Neural crest cell (in vitro differentiated cells): ENCODE results near the gene RAE1. TPM values are rescaled to one million over a fixed set of nuclear protein-coding genes. Genes with fewer than 3 reads are reported as not detected.

Experiments
- DNase-seq: peaks from one replicate; pipeline ENCODE4 v3.0.0; 2021; ENCODE audit warnings: low read depth, mixed read lengths, low spot score
- H3K27ac Mint-ChIP-seq: one replicate; pipeline ENCODE4 v1.8.0; 2021; ENCODE audit warnings: mild to moderate bottlenecking, mixed read lengths; ENCODE audit not compliant: unreplicated experiment
- H3K27me3 Mint-ChIP-seq: 2 replicates; pipeline ENCODE4 v1.8.0; 2021; ENCODE audit warnings: low read depth, mild to moderate bottlenecking, mixed read lengths
- H3K36me3 Mint-ChIP-seq: 2 replicates; pipeline ENCODE4 v1.8.0; 2021; ENCODE audit warnings: low read depth, mild to moderate bottlenecking, mixed read lengths
- H3K4me1 Mint-ChIP-seq: 2 replicates; pipeline ENCODE4 v1.8.0; 2021; ENCODE audit warnings: mixed read lengths
- H3K4me3 Mint-ChIP-seq: one replicate; pipeline ENCODE4 v1.8.0; 2021; ENCODE audit warnings: mild to moderate bottlenecking, mixed read lengths
- H3K9me3 Mint-ChIP-seq: 2 replicates; pipeline ENCODE4 v1.8.0; 2021; ENCODE audit warnings: mixed read lengths
- CTCF ChIP-seq: fragments of 200-600 bp; sonication (generic); conservative IDR thresholded peaks from 2 replicates; pipeline ENCODE4 v1.5.0; 2021; ENCODE audit warnings: antibody characterized with exemption, mild to moderate bottlenecking
- total RNA-seq: library from RNA; stranded (reverse); gene quantifications from 2 replicates; pipeline ENCODE4 v1.2.1, GENCODE V29; 2021

Gene RAE1
- total RNA-seq, 1 donor from 2014 or later, result 57.0 TPM

GRCh38 chr20:57378646-57379262 lies 27.7 kb downstream of the RAE1 start:
- peaks cover 13% of the 10 kb centered on the region for H3K36me3 Mint-ChIP-seq
- H3K9me3 Mint-ChIP-seq, result no peaks in the 10 kb centered on the region
- TF ChIP-seq CTCF, result no peak
- H3K27ac Mint-ChIP-seq, result no peak overlapping the region
- H3K4me3 Mint-ChIP-seq, result no peak overlapping the region
- no peaks in the 10 kb centered on the region for H3K27me3 Mint-ChIP-seq
- DNase-seq, result no peak
- no peaks in the 10 kb centered on the region for H3K4me1 Mint-ChIP-seq

DNA sequence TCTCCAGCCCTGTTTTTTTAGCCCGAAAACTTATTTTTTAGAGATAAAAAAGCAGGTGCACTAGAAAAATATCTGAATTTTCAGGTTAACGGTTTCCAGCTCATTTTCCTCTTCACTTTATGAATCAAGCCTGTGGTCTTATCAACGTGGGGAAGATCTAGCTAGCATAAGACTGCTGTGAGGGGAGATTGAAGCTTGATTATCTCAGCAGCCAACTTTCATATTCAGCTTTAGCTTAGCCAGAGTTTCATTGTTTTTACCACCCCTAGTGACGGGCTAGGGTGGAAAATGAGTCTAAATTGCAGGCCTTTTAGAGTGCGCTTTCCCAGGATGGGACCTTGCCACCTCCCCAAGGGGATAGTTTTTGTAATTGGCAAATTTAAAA lies 28.2 kb downstream of the RAE1 start:
- no peak for DNase-seq
- TF ChIP-seq CTCF, result no peak
- Mint-ChIP-seq H3K4me1 (no peaks in the 10 kb centered on the region), H3K27ac (no peak overlapping the region), H3K36me3 (peaks cover 11% of the 10 kb centered on the region), H3K4me3 (no peak overlapping the region), H3K27me3 (no peaks in the 10 kb centered on the region), H3K9me3 (no peaks in the 10 kb centered on the region)

DNA sequence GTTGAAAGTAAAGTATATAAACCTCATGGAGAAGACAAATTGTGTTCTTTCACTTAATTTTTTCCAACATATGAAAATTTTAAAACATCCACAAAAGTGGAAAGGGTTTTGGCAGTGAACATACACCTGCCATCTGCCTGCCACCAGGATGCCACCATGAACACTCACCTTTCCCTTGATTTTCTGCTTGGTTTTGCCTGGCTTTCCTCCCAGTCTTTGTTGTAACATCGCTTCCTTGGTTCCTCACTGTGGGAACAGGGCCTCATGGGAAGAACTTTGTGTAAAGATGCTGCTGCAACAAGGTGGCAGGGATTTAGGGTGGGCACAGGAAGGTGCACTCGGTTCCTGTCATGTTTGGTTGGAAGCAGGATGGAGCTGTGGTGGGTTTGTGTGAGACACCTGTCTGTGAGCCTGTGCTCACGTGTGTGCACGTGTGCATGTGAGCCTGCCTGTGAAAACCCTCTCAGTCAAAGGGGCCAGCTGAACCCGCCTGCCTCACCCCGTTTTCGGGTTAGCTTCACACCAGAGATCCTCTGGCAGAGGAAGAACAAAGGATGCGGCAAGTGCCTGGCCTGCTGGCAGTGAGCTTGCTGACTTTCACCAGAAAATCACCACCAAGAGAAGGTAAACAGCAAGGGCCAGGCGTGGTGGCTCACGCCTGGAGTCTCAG lies 29.2 kb downstream of the RAE1 start:
- H3K36me3 Mint-ChIP-seq, result peaks cover 9% of the 10 kb centered on the region
- H3K4me3 Mint-ChIP-seq, result no peak overlapping the region
- no peaks in the 10 kb centered on the region for H3K27me3 Mint-ChIP-seq
- H3K9me3 Mint-ChIP-seq, result no peaks in the 10 kb centered on the region
- no peaks in the 10 kb centered on the region for H3K4me1 Mint-ChIP-seq
- H3K27ac Mint-ChIP-seq, result no peak overlapping the region
- DNase-seq, result no peak
- TF ChIP-seq CTCF, result no peak

DNA sequence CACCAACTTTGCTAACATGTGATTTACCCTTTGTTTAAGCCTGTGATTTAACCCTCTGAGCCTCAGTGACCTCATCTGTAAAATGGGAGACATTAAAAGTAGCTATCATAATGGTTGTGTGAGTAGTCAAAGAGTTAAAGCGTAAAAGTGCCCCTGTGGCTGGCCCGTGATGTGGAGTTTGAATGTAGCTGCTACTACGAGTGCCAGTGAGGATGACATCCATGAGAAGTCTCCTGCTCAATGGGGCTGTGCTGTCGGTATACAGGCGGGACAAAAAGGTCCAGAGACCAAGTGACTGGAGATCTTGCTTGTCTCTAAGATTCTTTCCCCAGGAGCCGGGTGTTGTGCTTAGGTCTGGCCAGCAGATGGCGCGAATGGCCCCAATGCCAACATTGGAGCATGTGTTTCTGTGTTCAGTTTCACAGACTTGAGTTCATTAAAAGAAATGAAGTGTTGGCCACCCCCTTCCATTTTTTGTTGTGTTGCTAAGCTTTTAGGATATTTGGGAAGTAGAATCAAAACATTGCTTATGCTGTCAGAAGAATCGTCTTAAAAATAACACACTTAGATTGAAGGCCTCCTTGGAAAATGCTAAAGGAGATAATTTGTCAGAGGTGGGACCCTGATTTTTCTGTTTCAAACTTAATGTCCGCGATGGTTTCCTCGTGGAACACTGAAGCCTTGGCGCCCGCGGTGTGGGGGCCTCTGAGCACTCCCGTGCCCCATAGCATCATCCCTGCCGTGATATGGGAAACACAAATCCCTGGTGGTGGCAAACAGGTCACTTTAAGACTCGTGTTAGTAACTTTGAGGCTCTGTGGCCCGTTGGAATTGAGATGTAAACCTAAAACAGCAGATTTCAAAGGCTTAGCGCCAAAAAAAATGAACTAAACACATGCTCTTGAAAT lies 30.8 kb downstream of the RAE1 start:
- Mint-ChIP-seq H3K27me3 (no peaks in the 10 kb centered on the region), H3K36me3 (peaks cover 2% of the 10 kb centered on the region), H3K4me3 (peak overlapping the region; percentile 34), H3K9me3 (no peaks in the 10 kb centered on the region), H3K27ac (no peak overlapping the region), H3K4me1 (no peaks in the 10 kb centered on the region)
- DNase-seq, result peak; percentile 89
- TF ChIP-seq CTCF, result peak; percentile 95

DNA sequence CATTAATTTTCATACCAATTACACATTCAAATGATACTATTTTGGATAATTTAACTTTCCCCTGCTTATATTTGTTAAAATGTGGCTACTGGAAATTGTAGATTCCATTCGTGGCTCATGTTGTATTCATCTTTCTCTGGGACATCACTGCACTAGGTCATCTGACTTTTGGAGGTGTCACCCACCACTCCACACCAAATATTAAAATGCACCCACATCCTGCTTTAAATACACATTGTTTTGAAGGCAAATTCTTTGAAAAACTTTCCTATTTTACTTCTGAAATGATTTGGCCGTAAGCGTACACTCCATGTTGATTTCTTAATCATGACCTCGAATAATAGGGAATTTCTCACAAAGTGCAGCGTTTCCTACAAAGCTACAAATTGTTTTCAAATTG lies 31.5 kb downstream of the RAE1 start:
- Mint-ChIP-seq H3K9me3 (no peaks in the 10 kb centered on the region), H3K36me3 (peaks cover 2% of the 10 kb centered on the region), H3K27ac (peak overlapping the region; percentile 75), H3K4me3 (no peak overlapping the region), H3K27me3 (no peaks in the 10 kb centered on the region), H3K4me1 (no peaks in the 10 kb centered on the region)
- no peak for TF ChIP-seq CTCF
- DNase-seq, result no peak
